Measurements from ENCODE around the gene CDCP2.
"Not testable (repeated sequence)": the region's sequence is repeated elsewhere in the genome, so short reads cannot be mapped to it uniquely, and the experiment has no call there.

The CDCP2 gene

GRCh38 chr1:54095546-54096226 is 57.1 kb downstream of the CDCP2 start:
- Histone ChIP-seq H3K27ac (ENCODE audit: low read length) (no peak overlapping the region), H3K9me3 (ENCODE audit: control insufficient read depth, low read depth, low read length) (no peaks in the 10 kb centered on the region), H3K9ac (ENCODE audit: low read length) (no peak overlapping the region), H3K4me1 (ENCODE audit: control insufficient read depth, low read depth, low read length) (no peaks in the 10 kb centered on the region), H3K36me3 (ENCODE audit: control insufficient read depth, low read depth, low read length) (no peaks in the 10 kb centered on the region), H3K27me3 (ENCODE audit: control insufficient read depth, insufficient read depth, low read length) (no peaks in the 10 kb centered on the region), H3K4me3 (ENCODE audit: low read length) (no peak overlapping the region)

GRCh38 chr1:54094730-54095105 is 58.1 kb downstream of the CDCP2 start:
- not testable (repeated sequence) for H3K9me3 ChIP-seq (ENCODE audit: control insufficient read depth, low read depth, low read length); H3K27ac ChIP-seq (ENCODE audit: low read length); H3K4me3 ChIP-seq (ENCODE audit: low read length); H3K9ac ChIP-seq (ENCODE audit: low read length); H3K27me3 ChIP-seq (ENCODE audit: control insufficient read depth, insufficient read depth, low read length); H3K36me3 ChIP-seq (ENCODE audit: control insufficient read depth, low read depth, low read length); H3K4me1 ChIP-seq (ENCODE audit: control insufficient read depth, low read depth, low read length)

GRCh38 chr1:54094001-54094729 is 58.6 kb downstream of the CDCP2 start:
- Histone ChIP-seq H3K27ac (ENCODE audit: low read length) (no peak overlapping the region), H3K9me3 (ENCODE audit: control insufficient read depth, low read depth, low read length) (no peaks in the 10 kb centered on the region), H3K4me3 (ENCODE audit: low read length) (no peak overlapping the region), H3K4me1 (ENCODE audit: control insufficient read depth, low read depth, low read length) (no peaks in the 10 kb centered on the region), H3K9ac (ENCODE audit: low read length) (no peak overlapping the region), H3K36me3 (ENCODE audit: control insufficient read depth, low read depth, low read length) (no peaks in the 10 kb centered on the region), H3K27me3 (ENCODE audit: control insufficient read depth, insufficient read depth, low read length) (no peaks in the 10 kb centered on the region)

- Histone ChIP-seq H3K9me3 (ENCODE audit: control insufficient read depth, low read depth, low read length) (no peaks in the 10 kb centered on the region), H3K27me3 (ENCODE audit: control insufficient read depth, insufficient read depth, low read length) (no peaks in the 10 kb centered on the region), H3K9ac (ENCODE audit: low read length) (no peak overlapping the region), H3K4me1 (ENCODE audit: control insufficient read depth, low read depth, low read length) (no peaks in the 10 kb centered on the region), H3K36me3 (ENCODE audit: control insufficient read depth, low read depth, low read length) (no peaks in the 10 kb centered on the region), H3K27ac (ENCODE audit: low read length) (no peak overlapping the region), H3K4me3 (ENCODE audit: low read length) (no peak overlapping the region)
Observed at GRCh38 chr1:54091666-54092065, 61.1 kb downstream of the CDCP2 start.

- H3K36me3 ChIP-seq (ENCODE audit: control insufficient read depth, low read depth, low read length), result no peaks in the 10 kb centered on the region
- H3K4me1 ChIP-seq (ENCODE audit: control insufficient read depth, low read depth, low read length), result peaks cover 5% of the 10 kb centered on the region
Observed at GRCh38 chr1:54088385-54088784, 64.4 kb downstream of the CDCP2 start.

GRCh38 chr1:54086754-54087153 is 66.0 kb downstream of the CDCP2 start:
- H3K9ac ChIP-seq (ENCODE audit: low read length), result no peak overlapping the region
- H3K36me3 ChIP-seq (ENCODE audit: control insufficient read depth, low read depth, low read length), result no peaks in the 10 kb centered on the region
- peaks cover 5% of the 10 kb centered on the region for H3K4me1 ChIP-seq (ENCODE audit: control insufficient read depth, low read depth, low read length)
- H3K9me3 ChIP-seq (ENCODE audit: control insufficient read depth, low read depth, low read length), result no peaks in the 10 kb centered on the region
- H3K27me3 ChIP-seq (ENCODE audit: control insufficient read depth, insufficient read depth, low read length), result no peaks in the 10 kb centered on the region
- H3K27ac ChIP-seq (ENCODE audit: low read length), result no peak overlapping the region
- H3K4me3 ChIP-seq (ENCODE audit: low read length), result no peak overlapping the region

More at GRCh38 chr1:54088385-54088784, 64.4 kb downstream of the CDCP2 start:
- H3K27ac ChIP-seq (ENCODE audit: low read length), result no peak overlapping the region
- H3K4me3 ChIP-seq (ENCODE audit: low read length), result no peak overlapping the region
- H3K9me3 ChIP-seq (ENCODE audit: control insufficient read depth, low read depth, low read length), result no peaks in the 10 kb centered on the region
- H3K27me3 ChIP-seq (ENCODE audit: control insufficient read depth, insufficient read depth, low read length), result no peaks in the 10 kb centered on the region
- H3K9ac ChIP-seq (ENCODE audit: low read length), result no peak overlapping the region

GRCh38 chr1:54084794-54085193 is 68.0 kb downstream of the CDCP2 start:
- H3K9me3 ChIP-seq (ENCODE audit: control insufficient read depth, low read depth, low read length), result no peaks in the 10 kb centered on the region
- H3K27ac ChIP-seq (ENCODE audit: low read length), result no peak overlapping the region
- no peaks in the 10 kb centered on the region for H3K27me3 ChIP-seq (ENCODE audit: control insufficient read depth, insufficient read depth, low read length)
- no peak overlapping the region for H3K9ac ChIP-seq (ENCODE audit: low read length)
- no peaks in the 10 kb centered on the region for H3K36me3 ChIP-seq (ENCODE audit: control insufficient read depth, low read depth, low read length)
- H3K4me1 ChIP-seq (ENCODE audit: control insufficient read depth, low read depth, low read length), result peaks cover 5% of the 10 kb centered on the region
- no peak overlapping the region for H3K4me3 ChIP-seq (ENCODE audit: low read length)
